GM19238 (cell line): ENCODE results near the gene UGT1A1.
"Not testable (repeated sequence)": the region's sequence is repeated elsewhere in the genome, so short reads cannot be mapped to it uniquely, and the experiment has no call there.

Source experiments
- DNase-seq: peaks from one replicate; pipeline ENCODE4 v3.0.0; 2011; ENCODE audit warnings: low spot score; ENCODE audit not compliant: insufficient read length

UGT1A1 gene

GRCh38 chr2:233760043-233760442 lies at the start of gene UGT1A1:
UGT1A1 (plus strand) TSS chr2:233760270; CDS start chr2:233760288, 18 bp downstream.
- DNase-seq, result no peak

GRCh38 chr2:233711312-233712008 lies 48.6 kb upstream of the UGT1A1 start:
- peak; percentile 36 for DNase-seq

- no peak for DNase-seq
These were observed 47.3 kb upstream of the UGT1A1 start, which contains the start of gene UGT1A5 for GRCh38 chr2:233712611-233713261. UGT1A5 (plus strand) TSS chr2:233712907; CDS start chr2:233712992, 85 bp downstream.

- DNase-seq, result no peak
These were observed 46.8 kb upstream of the UGT1A1 start for GRCh38 chr2:233713262-233713615.

- DNase-seq, result no peak
These were observed 45.9 kb upstream of the UGT1A1 start for GRCh38 chr2:233714121-233714520.

- no peak for DNase-seq
These were observed 41.5 kb upstream of the UGT1A1 start, which contains the start of gene UGT1A4 for GRCh38 chr2:233718552-233718951. UGT1A4 (plus strand) TSS chr2:233718736; CDS start chr2:233718821, 85 bp downstream.

GRCh38 chr2:233728723-233729301 lies 31.3 kb upstream of the UGT1A1 start, which contains the start of gene UGT1A3:
UGT1A3 (plus strand) TSS chr2:233729042; CDS start chr2:233729127, 85 bp downstream.
- DNase-seq, result no peak

- DNase-seq, result not testable (repeated sequence)
These were observed 23.0 kb upstream of the UGT1A1 start for GRCh38 chr2:233736868-233737653.

GRCh38 chr2:233740870-233741269 lies 19.2 kb upstream of the UGT1A1 start:
- DNase-seq, result no peak

GRCh38 chr2:233743464-233744259 lies 16.4 kb upstream of the UGT1A1 start:
- no peak for DNase-seq

- no peak for DNase-seq
These were observed 14.9 kb upstream of the UGT1A1 start for GRCh38 chr2:233745073-233745755.

GRCh38 chr2:233745838-233746237 lies 14.2 kb upstream of the UGT1A1 start:
- DNase-seq, result not testable (repeated sequence)

- DNase-seq, result no peak
These were observed 13.4 kb upstream of the UGT1A1 start for GRCh38 chr2:233746475-233747282.

GRCh38 chr2:233747283-233747544 lies 12.9 kb upstream of the UGT1A1 start:
- no peak for DNase-seq

GRCh38 chr2:233750689-233751088 lies 9.4 kb upstream of the UGT1A1 start:
- not testable (repeated sequence) for DNase-seq

- not testable (repeated sequence) for DNase-seq
These were observed 8.7 kb upstream of the UGT1A1 start for GRCh38 chr2:233751212-233752009.

- no peak for DNase-seq
These were observed 5.0 kb upstream of the UGT1A1 start for GRCh38 chr2:233754872-233755611.
